Adrenal gland (tissue), 5 donors: ENCODE results near the gene COBLL1.

Experiments
- CTCF ChIP-seq, 6 experiments: fragments of 450-650 bp in 4 of 6; fragments of 200-600 bp in 2 of 6; sonication (generic) in 1 of 6; IDR thresholded peaks; 1 replicate in 5 of 6; 2 replicates in 1 of 6; pipeline versions ENCODE4 v1.5.1 to v1.8.0; 2016 to 2021; ENCODE audit warnings: antibody characterized with exemption in 6 of 6, mild to moderate bottlenecking in 2 of 6, moderate library complexity in 1 of 6
- POLR2A ChIP-seq, 2 donors: fragments of 450-650 bp; IDR thresholded peaks; one replicate each; pipeline ENCODE4 v1.6.1; 2017; ENCODE audit warnings: antibody characterized with exemption in 2 of 2, mild to moderate bottlenecking in 2 of 2, moderate library complexity in 1 of 2
- donor health status: DM: no; HTN: no; CAD: no.

GRCh38 chr2:164688896-164689419 lies 152.7 kb downstream of the COBLL1 start:
- TF ChIP-seq CTCF (IDR thresholded peaks at IDR 0.05), result no peak
- TF ChIP-seq POLR2A (IDR thresholded peaks at IDR 0.05), result no peak
